Panc1 (cell line): ENCODE measurements around the gene HLCS. TPM values are rescaled to one million over a fixed set of nuclear protein-coding genes. Genes with fewer than 3 reads are reported as not detected.

Experiments
- ATAC-seq: fragments of 200-7000 bp; cut with Tn5 transposase; 2 replicates; pipeline ENCODE4 v1.9.1; 2020; ENCODE audit warnings: mild to moderate bottlenecking, moderate library complexity
- BruUV-seq: library from RNA; stranded (reverse); fragments of 400-500 nt; replicated peaks from 2 replicates; lab custom pipeline; 2021; lab: Mats Ljungman, UMichigan
- CTCF ChIA-PET: fragments of 300-600 bp; sonication (Branson Sonifier 250); formaldehyde crosslinking; loops from one replicate; lab custom pipeline; 2022; ENCODE audit warnings: antibody characterized with exemption; lab: Charles Lee
- POLR2A ChIA-PET: fragments of 300-600 bp; sonication (Branson Sonifier 250); formaldehyde crosslinking; loops from one replicate; lab custom pipeline; 2022; ENCODE audit warnings: antibody characterized with exemption; lab: Charles Lee
- DNase-seq: peaks from one replicate; pipeline ENCODE4 v3.0.0-alpha.2; 2010; ENCODE audit warnings: low read depth, low spot score
- H3K27ac ChIP-seq: 2 replicates; pipeline ENCODE4 v1.5.1; 2011; ENCODE audit warnings: mild to moderate bottlenecking, low read length, inconsistent platforms
- H3K27me3 ChIP-seq: fragments of 200-500 bp; sonication (Bioruptor generic); 2 replicates; pipeline ENCODE4 v1.6.0; 2014; ENCODE audit warnings: low read length, inconsistent platforms; ENCODE audit not compliant: control insufficient read depth, insufficient read depth
- H3K36me3 ChIP-seq: fragments of 200-500 bp; sonication (Bioruptor generic); 2 replicates; pipeline ENCODE4 v1.5.1; 2014; ENCODE audit warnings: inconsistent platforms, mild to moderate bottlenecking, low read length, moderate library complexity; ENCODE audit not compliant: control insufficient read depth, insufficient read depth
- H3K4me1 ChIP-seq: 2 replicates; pipeline ENCODE4 v1.5.1; 2011; ENCODE audit warnings: inconsistent platforms, mild to moderate bottlenecking, low read length, moderate library complexity; ENCODE audit not compliant: control insufficient read depth, insufficient read depth
- H3K4me3 ChIP-seq, 2 experiments: 2 replicates each; pipeline ENCODE4 v1.5.1; 2011 to 2012; ENCODE audit warnings: low read depth in 2 of 2, low read length in 2 of 2, mild to moderate bottlenecking in 2 of 2, inconsistent platforms in 1 of 2, moderate library complexity in 1 of 2
- H3K9me3 ChIP-seq: fragments of 200-500 bp; sonication (Bioruptor generic); 2 replicates; pipeline ENCODE4 v1.5.1; 2014; ENCODE audit warnings: low read depth, mild to moderate bottlenecking, inconsistent platforms, low read length, moderate library complexity; ENCODE audit not compliant: control insufficient read depth, insufficient read depth
- POLR2AphosphoS5 ChIP-seq: IDR thresholded peaks from 2 replicates; pipeline ENCODE4 v1.6.1; 2012; ENCODE audit warnings: mild to moderate bottlenecking, low read depth, low read length, moderate library complexity
- SIN3A ChIP-seq: IDR thresholded peaks from 2 replicates; pipeline ENCODE4 v1.6.1; 2012; ENCODE audit warnings: low read depth, mild to moderate bottlenecking, low read length, moderate library complexity, borderline replicate concordance; ENCODE audit not compliant: insufficient read depth
- TCF7L2 ChIP-seq: IDR thresholded peaks from 2 replicates; pipeline ENCODE4 v1.6.1; 2011; ENCODE audit warnings: mild to moderate bottlenecking, low read depth, low read length, inconsistent platforms
- in situ Hi-C: cut with HindIII; loops from 2 replicates; pipeline ENCODE4 v1.10.0; 2016; ENCODE audit warnings: low sequenced_read_pairs, low pct_unique_long_range_greater_than_20kb
- intact Hi-C: fragments of 100-400 bp; cut with micrococcal nuclease; formaldehyde crosslinking; loops from one replicate; pipeline ENCODE4 v1.10.0; 2022; ENCODE audit not compliant: unreplicated experiment
- total RNA-seq: library from RNA; stranded (reverse); gene quantifications from one replicate; pipeline ENCODE4 v1.2.1, GENCODE V29; 2021; ENCODE audit not compliant: unreplicated experiment
- TF ChIP-seq, protein P1 (sequence below), 2 experiments: IDR thresholded peaks; 2 replicates each; pipeline ENCODE4 v1.6.1; 2011 to 2012; ENCODE audit warnings: low read depth in 2 of 2, control low read depth in 1 of 2, low read length in 1 of 2, mild to moderate bottlenecking in 1 of 2, moderate library complexity in 1 of 2; ENCODE audit not compliant: insufficient read depth in 1 of 2
- TF ChIP-seq, protein P2 (sequence below): fragments of 450-650 bp; IDR thresholded peaks from 2 replicates; pipeline ENCODE4 v1.5.1; 2017; ENCODE audit warnings: mild to moderate bottlenecking

The HLCS gene
- total RNA-seq, 1 experiment from 2014 or later = 15.3 TPM

DNA sequence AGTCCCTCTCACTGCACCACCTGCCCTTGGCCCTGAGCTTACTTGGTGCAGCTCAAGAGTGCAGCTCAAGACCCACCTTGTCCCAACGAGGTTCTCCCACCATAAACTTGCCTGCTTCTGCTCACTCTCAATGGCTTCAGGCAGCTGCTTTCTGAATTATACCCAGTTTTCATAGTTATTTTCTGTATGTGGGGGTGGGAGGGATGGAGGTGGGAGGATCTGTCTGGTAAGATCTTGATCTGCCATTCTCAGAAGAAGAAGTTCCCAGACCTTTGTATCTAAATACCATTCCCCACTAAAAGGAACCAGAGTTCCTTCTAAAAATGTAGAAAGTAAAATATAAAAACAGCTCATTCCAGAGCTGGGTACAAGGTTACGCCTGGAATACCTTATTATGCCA, 156.0 kb downstream of the HLCS start:
- H3K36me3 ChIP-seq = no peaks in the 10 kb centered on the region
- TF ChIP-seq SIN3A (no peak), TCF7L2 (no peak), POLR2AphosphoS5 (no peak)
- TF ChIP-seq, protein P1, sequence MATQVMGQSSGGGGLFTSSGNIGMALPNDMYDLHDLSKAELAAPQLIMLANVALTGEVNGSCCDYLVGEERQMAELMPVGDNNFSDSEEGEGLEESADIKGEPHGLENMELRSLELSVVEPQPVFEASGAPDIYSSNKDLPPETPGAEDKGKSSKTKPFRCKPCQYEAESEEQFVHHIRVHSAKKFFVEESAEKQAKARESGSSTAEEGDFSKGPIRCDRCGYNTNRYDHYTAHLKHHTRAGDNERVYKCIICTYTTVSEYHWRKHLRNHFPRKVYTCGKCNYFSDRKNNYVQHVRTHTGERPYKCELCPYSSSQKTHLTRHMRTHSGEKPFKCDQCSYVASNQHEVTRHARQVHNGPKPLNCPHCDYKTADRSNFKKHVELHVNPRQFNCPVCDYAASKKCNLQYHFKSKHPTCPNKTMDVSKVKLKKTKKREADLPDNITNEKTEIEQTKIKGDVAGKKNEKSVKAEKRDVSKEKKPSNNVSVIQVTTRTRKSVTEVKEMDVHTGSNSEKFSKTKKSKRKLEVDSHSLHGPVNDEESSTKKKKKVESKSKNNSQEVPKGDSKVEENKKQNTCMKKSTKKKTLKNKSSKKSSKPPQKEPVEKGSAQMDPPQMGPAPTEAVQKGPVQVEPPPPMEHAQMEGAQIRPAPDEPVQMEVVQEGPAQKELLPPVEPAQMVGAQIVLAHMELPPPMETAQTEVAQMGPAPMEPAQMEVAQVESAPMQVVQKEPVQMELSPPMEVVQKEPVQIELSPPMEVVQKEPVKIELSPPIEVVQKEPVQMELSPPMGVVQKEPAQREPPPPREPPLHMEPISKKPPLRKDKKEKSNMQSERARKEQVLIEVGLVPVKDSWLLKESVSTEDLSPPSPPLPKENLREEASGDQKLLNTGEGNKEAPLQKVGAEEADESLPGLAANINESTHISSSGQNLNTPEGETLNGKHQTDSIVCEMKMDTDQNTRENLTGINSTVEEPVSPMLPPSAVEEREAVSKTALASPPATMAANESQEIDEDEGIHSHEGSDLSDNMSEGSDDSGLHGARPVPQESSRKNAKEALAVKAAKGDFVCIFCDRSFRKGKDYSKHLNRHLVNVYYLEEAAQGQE (IDR thresholded peaks at IDR 0.05; ENCODE audit: insufficient read depth in 1 of 2, low read depth in 2 of 2, low read length in 1 of 2) = no peak
- TF ChIP-seq, protein P2, sequence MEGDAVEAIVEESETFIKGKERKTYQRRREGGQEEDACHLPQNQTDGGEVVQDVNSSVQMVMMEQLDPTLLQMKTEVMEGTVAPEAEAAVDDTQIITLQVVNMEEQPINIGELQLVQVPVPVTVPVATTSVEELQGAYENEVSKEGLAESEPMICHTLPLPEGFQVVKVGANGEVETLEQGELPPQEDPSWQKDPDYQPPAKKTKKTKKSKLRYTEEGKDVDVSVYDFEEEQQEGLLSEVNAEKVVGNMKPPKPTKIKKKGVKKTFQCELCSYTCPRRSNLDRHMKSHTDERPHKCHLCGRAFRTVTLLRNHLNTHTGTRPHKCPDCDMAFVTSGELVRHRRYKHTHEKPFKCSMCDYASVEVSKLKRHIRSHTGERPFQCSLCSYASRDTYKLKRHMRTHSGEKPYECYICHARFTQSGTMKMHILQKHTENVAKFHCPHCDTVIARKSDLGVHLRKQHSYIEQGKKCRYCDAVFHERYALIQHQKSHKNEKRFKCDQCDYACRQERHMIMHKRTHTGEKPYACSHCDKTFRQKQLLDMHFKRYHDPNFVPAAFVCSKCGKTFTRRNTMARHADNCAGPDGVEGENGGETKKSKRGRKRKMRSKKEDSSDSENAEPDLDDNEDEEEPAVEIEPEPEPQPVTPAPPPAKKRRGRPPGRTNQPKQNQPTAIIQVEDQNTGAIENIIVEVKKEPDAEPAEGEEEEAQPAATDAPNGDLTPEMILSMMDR = no peak
- DNase-seq (no peak), ATAC-seq (no peak)
- no peak overlapping the region for H3K4me3 ChIP-seq
- ChIA-PET CTCF (no interaction called here), POLR2A (no interaction called here)
- in situ Hi-C loops = no loop called here
- H3K4me1 ChIP-seq = no peaks in the 10 kb centered on the region
- intact Hi-C loops = no loop called here
- no peak overlapping the region for H3K27ac ChIP-seq
- H3K9me3 ChIP-seq = no peaks in the 10 kb centered on the region
- H3K27me3 ChIP-seq = no peaks in the 10 kb centered on the region
- BruUV-seq = no TSS peak

DNA sequence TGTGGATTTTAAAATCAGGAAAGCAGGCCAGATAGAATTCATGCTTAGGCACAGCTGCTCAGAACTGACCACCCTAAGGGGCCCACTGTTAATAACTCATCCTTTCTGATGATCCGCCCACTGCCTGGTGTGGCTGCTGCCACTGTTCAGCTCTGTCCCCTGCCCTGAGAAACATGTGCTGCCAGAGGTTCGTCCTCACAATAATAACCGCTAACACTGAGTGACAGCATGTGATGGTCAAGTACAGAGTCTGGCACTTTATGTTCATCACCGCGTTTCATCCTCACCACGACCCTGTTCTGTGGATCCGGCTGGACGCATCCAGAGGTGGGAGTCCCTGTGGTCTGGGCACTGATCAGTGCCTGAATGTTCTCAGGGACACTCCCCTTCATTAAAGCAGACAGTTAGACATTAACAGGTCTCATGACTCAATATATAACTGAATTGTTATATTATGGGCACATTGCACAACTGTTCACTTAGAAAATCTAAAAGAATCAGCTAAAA, 159.0 kb downstream of the HLCS start:
- no TSS peak for BruUV-seq
- CTCF ChIA-PET = no interaction called here
- no peaks in the 10 kb centered on the region for H3K9me3 ChIP-seq

More for the DNA sequence above, 159.0 kb downstream of the HLCS start:
- ATAC-seq = no peak
- DNase-seq = no peak
- in situ Hi-C loops (no loop called here), intact Hi-C loops (no loop called here)
- POLR2A ChIA-PET = interaction anchor here (0.6 kb wide), 1 partner anchor 176 kb away, joined by 3 read pairs; no protein-coding TSS in a partner anchor
- Histone ChIP-seq H3K27ac (no peak overlapping the region), H3K27me3 (no peaks in the 10 kb centered on the region), H3K36me3 (no peaks in the 10 kb centered on the region), H3K4me1 (no peaks in the 10 kb centered on the region), H3K4me3 (no peak overlapping the region)
- TF ChIP-seq, protein P2 = no peak
- TF ChIP-seq SIN3A (no peak), POLR2AphosphoS5 (no peak), TCF7L2 (no peak)
- TF ChIP-seq, protein P1 (IDR thresholded peaks at IDR 0.05; ENCODE audit: insufficient read depth in 1 of 2, low read depth in 2 of 2, low read length in 1 of 2) = no peak
